HG03521 (cell line): Measurements from ENCODE around the gene GBF1.
A peak's percentile ranks its signal among the peaks of the same experiment; 100 is the strongest.

Source experiments
- ATAC-seq: cut with Tn5 transposase; IDR thresholded peaks from one replicate; pipeline ENCODE4 v1.9.1; 2021; ENCODE audit warnings: mild to moderate bottlenecking, moderate library complexity; ENCODE audit not compliant: unreplicated experiment

GBF1 gene

GRCh38 chr10:102392306-102392705 lies 147.0 kb downstream of the GBF1 start:
- no peak for ATAC-seq

- ATAC-seq = no peak
Observed at GRCh38 chr10:102393411-102394078, 148.2 kb downstream of the GBF1 start.

- ATAC-seq = peak; percentile 77
Observed at GRCh38 chr10:102394079-102394800, 148.9 kb downstream of the GBF1 start.

GRCh38 chr10:102394801-102395399 lies 149.6 kb downstream of the GBF1 start:
- peak; percentile 1 for ATAC-seq

- peak; percentile 26 for ATAC-seq
Observed at GRCh38 chr10:102395400-102396316, 150.3 kb downstream of the GBF1 start, which contains the start of gene NFKB2. TSS of gene NFKB2 (plus strand) at chr10:102395705. CDS start at chr10:102395960, 255 bp downstream.

GRCh38 chr10:102396317-102396650 lies 151.0 kb downstream of the GBF1 start:
- no peak for ATAC-seq

- no peak for ATAC-seq
Observed at GRCh38 chr10:102396730-102397151, 151.4 kb downstream of the GBF1 start.

GRCh38 chr10:102397222-102398171 lies 152.2 kb downstream of the GBF1 start:
- no peak for ATAC-seq

GRCh38 chr10:102398172-102399020 lies 153.1 kb downstream of the GBF1 start:
- no peak for ATAC-seq

- ATAC-seq = peak; percentile 36
Observed at GRCh38 chr10:102399217-102400021, 154.1 kb downstream of the GBF1 start.

- ATAC-seq = no peak
Observed at GRCh38 chr10:102400076-102400475, 154.7 kb downstream of the GBF1 start.

GRCh38 chr10:102400598-102401341 lies 155.4 kb downstream of the GBF1 start:
- no peak for ATAC-seq

GRCh38 chr10:102401342-102401654 lies 156.0 kb downstream of the GBF1 start:
- no peak for ATAC-seq

- no peak for ATAC-seq
Observed at GRCh38 chr10:102401735-102402511, 156.6 kb downstream of the GBF1 start.

GRCh38 chr10:102402512-102402896 lies 157.2 kb downstream of the GBF1 start:
- no peak for ATAC-seq

GRCh38 chr10:102403115-102403514 lies 157.8 kb downstream of the GBF1 start:
- no peak for ATAC-seq
